Urothelium cell line (cell line): ENCODE data around the gene KLK5.
"Not testable (repeated sequence)": the region's sequence is repeated elsewhere in the genome, so short reads cannot be mapped to it uniquely, and the experiment has no call there.

Experiments used
- DNase-seq: peaks from one replicate; pipeline ENCODE4 v3.0.0; 2011; ENCODE audit warnings: low spot score, mixed read lengths
- FAIRE-seq: peaks from 2 replicates; lab custom pipeline; 2011; peaks lifted over from hg19 to GRCh38; lab: Jason Lieb, UNC

Gene KLK5

GRCh38 chr19:50969810-50970209, 17.0 kb upstream of the KLK5 start:
- not testable (repeated sequence) for DNase-seq, FAIRE-seq

DNA sequence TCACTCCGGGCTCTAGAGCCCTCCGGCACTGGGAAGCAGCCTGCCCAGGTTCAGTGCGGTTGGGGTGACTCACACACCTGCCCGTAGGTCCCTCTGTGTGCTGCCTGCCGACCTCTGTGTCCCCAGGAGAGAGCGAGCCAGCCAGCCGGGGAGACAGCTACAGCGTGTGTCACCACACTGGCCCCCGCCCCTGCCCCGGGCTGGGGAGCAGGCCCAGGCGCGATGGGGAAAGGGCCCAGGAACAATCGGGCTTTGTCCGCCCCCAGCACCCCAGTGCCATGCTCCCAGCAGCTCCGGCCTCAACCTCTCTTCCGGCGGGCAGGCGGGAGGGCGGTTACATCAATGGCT, 16.5 kb upstream of the KLK5 start, which contains the start of gene KLK6:
Gene KLK6, minus strand, starts transcription at position 179 of the 348 bp plus-strand sequence. CDS start 1,487 bp downstream, outside the sequence.
- DNase-seq (peak; percentile 74), FAIRE-seq (peak; percentile 48)

DNA sequence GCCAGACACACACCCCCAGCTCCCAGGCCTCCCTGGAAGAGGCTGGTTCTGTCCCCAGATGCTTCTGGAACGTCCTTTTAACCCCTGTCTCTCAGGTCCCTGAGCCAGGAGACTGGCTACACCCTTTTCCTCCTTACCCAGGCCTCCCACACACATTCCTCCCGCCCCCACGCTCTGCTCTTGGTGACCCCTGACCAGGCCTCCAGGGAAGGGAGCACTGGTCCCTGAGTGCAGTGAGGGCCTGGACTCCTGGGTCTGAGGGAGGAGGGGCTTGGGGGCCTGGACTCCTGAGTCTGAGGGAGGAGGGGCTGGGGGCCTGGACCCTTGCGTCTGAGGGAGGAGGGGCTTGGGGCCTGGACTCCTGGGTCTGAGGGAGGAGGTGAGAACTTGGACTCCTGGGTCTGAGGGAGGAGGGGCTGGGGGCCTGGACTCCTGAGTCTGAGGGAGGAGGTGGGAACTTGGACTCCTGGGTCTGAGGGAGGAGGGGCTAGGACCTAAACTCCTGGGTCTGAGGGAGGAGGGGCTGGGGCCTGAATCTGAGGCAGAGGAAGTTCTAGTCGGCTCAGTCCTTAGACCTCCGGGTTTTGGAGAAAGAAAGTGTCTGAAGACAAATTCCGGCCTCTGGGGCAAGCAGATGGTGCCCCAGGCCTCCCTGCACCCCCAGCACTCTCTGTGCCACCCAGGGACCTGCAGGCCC, 16.0 kb upstream of the KLK5 start:
- DNase-seq (peak; percentile 39), FAIRE-seq (no peak)

DNA sequence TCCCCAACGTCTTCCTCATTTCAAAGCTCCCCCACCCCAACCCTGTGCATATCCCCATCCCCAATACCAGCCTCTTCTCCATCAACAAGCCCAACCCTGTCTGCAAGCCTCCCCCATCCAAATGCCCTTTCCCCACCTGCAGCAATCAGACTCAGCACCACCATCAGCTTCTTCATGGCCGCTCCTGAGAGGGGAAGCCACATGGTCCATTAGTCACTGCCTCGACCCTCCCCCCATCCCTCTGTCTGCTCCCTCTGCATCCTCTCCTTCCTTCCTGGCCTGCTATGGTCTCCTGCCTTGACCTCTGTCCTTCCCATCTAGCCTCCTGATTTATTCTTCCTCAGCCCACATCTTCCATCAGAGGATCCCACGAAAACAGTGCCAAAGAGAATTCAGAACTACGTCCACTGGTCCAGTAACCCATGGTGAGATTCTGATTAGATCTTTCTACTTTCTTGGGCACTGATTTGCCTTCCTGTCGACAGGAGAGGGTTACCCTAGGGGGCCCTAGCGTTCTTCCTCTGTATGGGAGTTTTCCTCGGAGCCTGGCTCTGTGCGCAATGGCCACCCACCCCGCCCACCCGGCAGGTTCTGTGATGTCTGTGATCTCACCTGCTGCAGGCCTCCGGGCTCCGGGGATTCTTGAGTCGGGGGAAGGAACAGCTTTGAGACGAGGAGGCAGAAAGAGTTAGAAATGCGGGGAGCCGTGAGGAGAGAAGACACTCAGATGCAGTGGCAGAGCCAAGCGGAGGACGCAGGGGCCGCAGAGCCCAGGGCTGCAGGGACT, 15.3 kb upstream of the KLK5 start:
- DNase-seq (peak; percentile 54), FAIRE-seq (peak; percentile 62)

- FAIRE-seq (no peak), DNase-seq (no peak)
These were observed 11.4 kb upstream of the KLK5 start for GRCh38 chr19:50964266-50964665.

GRCh38 chr19:50963381-50963780, 10.5 kb upstream of the KLK5 start:
- FAIRE-seq = no peak

GRCh38 chr19:50962245-50962644, 9.4 kb upstream of the KLK5 start:
- no peak for FAIRE-seq
- no peak for DNase-seq

More at GRCh38 chr19:50963381-50963780, 10.5 kb upstream of the KLK5 start:
- DNase-seq = no peak

- DNase-seq (no peak), FAIRE-seq (no peak)
These were observed 7.1 kb upstream of the KLK5 start for GRCh38 chr19:50959731-50960500.

- DNase-seq = no peak
- no peak for FAIRE-seq
These were observed 4.7 kb upstream of the KLK5 start for GRCh38 chr19:50957587-50957986.

DNA sequence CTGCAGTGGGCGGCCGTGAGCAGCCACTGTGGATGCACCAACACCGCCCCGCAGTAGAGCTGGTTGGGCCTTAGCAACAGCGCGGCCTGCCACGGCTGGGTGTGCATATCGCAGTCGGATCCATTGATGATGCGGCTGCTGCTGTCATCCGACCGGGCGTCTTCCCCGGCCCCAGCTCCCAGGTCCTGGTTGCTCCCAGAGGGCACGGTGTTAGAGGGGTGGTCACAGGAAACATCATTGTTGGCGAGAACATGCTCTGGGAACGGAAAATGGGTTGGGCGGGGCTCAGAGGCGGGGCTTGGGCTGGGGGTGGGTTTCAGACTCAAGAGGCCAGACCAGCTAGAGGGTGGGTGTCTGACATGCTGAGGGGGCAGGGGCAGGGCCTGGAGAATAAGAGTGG, 3.0 kb downstream of the KLK5 start:
- FAIRE-seq (no peak), DNase-seq (no peak)

- no peak for FAIRE-seq
- no peak for DNase-seq
These were observed 5.7 kb downstream of the KLK5 start for GRCh38 chr19:50947123-50947522.

- FAIRE-seq (no peak), DNase-seq (no peak)
These were observed 8.0 kb downstream of the KLK5 start for GRCh38 chr19:50944795-50945194.

DNA sequence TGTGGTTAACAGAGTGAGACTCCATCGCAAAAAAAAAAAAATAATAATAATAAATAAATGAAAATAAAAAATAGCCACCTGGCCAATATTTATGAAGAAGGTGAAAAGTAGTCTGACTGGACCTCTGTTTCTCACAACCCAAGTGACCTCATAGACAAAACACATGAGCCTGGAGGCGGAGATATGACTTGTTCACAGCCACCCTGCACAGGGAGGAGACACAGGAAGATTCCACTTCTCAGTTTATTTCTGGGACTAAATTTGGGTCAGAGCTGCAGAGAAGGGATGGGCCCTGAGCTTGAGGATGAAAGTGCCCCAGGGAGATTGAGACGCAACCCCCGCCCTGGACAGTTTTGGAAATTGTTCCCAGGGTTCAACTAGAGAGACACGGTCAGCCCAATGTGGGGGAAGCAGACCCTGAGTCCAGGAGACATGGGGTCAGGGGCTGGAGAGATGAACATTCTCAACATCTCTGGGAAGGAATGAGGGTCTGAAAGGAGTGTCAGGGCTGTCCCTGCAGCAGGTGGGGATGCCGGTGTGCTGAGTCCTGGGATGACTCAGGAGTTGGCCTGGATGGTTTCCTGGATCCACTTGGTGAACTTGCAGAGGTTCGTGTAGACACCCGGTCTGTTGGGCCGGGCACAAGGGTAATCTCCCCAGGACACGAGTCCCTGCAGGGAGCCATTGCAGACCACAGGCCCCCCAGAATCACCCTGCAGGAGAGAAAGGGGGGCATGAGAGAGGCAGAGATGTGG, 9.6 kb downstream of the KLK5 start:
- FAIRE-seq (no peak), DNase-seq (no peak)

DNA sequence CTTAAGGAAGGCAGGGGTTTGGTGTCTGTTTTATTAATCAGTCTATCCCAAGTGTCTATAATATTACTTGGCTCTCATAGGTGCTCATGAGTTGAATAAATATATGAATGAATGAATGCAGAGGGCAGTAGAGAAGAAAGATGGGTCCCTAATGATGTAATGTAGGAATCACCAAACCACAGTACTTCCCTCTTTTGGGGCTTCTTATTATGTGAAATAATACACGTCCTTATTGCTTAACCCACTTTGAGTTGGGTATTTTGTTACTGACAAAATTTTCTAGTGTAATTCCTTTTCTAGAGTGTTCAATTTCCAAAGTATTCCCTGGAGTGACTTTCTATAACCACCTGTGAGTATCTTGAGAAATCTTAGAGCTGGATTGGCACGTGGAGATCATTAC, 13.2 kb downstream of the KLK5 start:
- no peak for FAIRE-seq
- no peak for DNase-seq

GRCh38 chr19:50933640-50934039, 19.2 kb downstream of the KLK5 start:
- DNase-seq (peak; percentile 46), FAIRE-seq (peak; percentile 37)

DNA sequence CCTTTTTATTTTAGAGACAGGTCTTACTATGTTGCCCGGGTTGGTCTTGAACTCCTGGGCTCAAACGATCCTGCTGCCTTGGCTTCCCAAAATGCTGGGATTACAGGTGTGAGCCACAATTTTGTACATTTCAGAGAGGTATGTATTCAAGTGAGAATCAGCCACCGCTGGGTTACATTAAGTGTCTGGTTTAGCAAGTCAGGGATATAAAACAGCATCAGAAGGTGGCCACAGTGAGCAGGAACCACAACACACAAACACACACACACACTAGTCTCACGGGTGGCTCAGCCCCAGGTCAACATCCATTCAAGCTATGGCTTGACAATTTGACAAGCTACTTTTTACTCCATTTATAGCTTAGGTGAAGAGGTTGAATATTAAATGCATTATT, 20.2 kb downstream of the KLK5 start:
- FAIRE-seq (peak; percentile 56), DNase-seq (no peak)

DNA sequence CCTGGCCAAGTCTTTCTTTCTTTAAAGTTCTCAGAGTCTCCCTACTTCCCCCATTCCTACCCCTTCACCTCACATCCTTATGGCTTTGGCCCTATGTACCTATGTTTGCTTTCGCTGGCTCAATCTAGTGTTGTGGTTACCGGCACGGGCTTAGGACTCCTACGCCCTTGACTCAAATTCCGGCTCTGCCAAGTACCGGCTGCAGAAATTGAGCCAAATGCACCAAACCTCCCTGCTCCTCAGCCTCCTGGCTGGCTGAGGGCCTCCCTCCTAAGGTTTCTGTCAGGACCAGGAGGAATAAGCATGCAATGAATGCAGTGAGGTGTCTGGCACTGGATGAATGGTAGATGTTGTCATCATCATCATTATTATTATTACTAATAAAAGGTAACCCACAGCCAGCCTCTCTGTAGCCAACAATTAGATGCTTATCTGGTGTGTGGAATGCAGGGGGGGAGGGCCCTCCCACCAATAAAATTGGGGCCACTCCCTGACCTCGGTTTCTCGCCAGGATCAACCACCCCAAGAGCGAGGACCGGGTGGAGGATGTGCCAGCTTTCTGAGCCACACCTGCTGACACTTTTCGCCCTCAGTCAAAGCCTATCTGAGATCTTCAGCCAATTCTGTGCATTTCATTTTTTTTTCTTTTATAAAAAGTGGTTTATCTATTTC, 20.7 kb downstream of the KLK5 start:
- FAIRE-seq = peak; percentile 87
- peak; percentile 78 for DNase-seq

- DNase-seq (no peak), FAIRE-seq (no peak)
These were observed 21.8 kb downstream of the KLK5 start for GRCh38 chr19:50931023-50931422.

- no peak for DNase-seq
- FAIRE-seq = no peak
These were observed 24.0 kb downstream of the KLK5 start for GRCh38 chr19:50928831-50929230.

GRCh38 chr19:50926144-50926543, 26.7 kb downstream of the KLK5 start:
- FAIRE-seq (no peak), DNase-seq (no peak)
